ENCODE measurements around the gene FAM50B.

Gene FAM50B

DNA sequence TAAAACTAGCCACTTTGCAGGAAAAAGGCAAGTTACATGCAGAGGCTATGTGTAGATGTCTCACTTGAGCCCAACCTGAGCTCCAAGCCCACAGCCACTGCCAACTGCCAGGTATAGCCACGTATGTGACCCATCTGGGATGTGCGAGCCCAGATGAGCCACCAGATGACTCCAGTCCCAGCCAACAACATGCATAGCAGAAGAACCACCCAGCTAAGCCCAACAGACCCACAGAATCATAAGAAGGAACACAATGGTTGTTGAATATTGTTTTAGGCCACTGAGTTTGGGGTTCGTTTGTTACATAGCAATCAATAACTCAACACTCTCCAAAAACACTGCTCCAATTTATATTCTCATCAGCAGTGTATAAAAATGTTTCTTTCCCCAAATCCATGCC, 16.3 kb downstream of the FAM50B start:
- no peak for DNase-seq (ENCODE audit: low read depth)
- TF ChIP-seq, protein P1, sequence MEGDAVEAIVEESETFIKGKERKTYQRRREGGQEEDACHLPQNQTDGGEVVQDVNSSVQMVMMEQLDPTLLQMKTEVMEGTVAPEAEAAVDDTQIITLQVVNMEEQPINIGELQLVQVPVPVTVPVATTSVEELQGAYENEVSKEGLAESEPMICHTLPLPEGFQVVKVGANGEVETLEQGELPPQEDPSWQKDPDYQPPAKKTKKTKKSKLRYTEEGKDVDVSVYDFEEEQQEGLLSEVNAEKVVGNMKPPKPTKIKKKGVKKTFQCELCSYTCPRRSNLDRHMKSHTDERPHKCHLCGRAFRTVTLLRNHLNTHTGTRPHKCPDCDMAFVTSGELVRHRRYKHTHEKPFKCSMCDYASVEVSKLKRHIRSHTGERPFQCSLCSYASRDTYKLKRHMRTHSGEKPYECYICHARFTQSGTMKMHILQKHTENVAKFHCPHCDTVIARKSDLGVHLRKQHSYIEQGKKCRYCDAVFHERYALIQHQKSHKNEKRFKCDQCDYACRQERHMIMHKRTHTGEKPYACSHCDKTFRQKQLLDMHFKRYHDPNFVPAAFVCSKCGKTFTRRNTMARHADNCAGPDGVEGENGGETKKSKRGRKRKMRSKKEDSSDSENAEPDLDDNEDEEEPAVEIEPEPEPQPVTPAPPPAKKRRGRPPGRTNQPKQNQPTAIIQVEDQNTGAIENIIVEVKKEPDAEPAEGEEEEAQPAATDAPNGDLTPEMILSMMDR (IDR thresholded peaks at IDR 0.05; ENCODE audit: control insufficient read depth, insufficient read depth, low read depth, low read length, missing control alignments), result no peak
- no peak overlapping the region for H3K4me3 ChIP-seq (ENCODE audit: control insufficient read depth, low read depth, low read length)

- no peak for DNase-seq (ENCODE audit: low read depth)
- TF ChIP-seq, protein P1 (IDR thresholded peaks at IDR 0.05; ENCODE audit: control insufficient read depth, insufficient read depth, low read depth, low read length, missing control alignments), result no peak
Observed at GRCh38 chr6:3867641-3868502, 18.7 kb downstream of the FAM50B start.

GRCh38 chr6:3868544-3868943, 19.4 kb downstream of the FAM50B start:
- no peak overlapping the region for H3K4me3 ChIP-seq (ENCODE audit: control insufficient read depth, low read depth, low read length)
- TF ChIP-seq, protein P1 (IDR thresholded peaks at IDR 0.05; ENCODE audit: control insufficient read depth, insufficient read depth, low read depth, low read length, missing control alignments), result peak; percentile 14
- DNase-seq (ENCODE audit: low read depth), result peak; percentile 52

More at GRCh38 chr6:3867641-3868502, 18.7 kb downstream of the FAM50B start:
- H3K4me3 ChIP-seq (ENCODE audit: control insufficient read depth, low read depth, low read length), result no peak overlapping the region

DNA sequence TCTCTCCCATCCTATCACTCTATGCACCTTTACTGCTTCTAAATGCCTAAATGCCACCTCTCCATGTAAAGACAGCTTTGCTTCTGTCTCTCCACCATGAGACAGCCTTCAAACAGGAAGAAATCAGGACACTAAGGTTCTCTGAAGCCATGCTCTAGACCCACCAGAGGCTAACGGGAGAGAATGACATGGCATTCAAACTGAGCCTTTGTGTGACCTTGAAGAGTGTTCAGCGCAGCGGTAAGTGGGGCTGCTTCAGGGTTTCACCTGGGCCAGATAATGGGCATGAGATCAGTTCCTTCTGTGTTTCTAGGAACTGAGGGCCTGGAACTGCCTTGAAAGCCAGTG, 20.1 kb downstream of the FAM50B start:
- DNase-seq (ENCODE audit: low read depth), result no peak
- TF ChIP-seq, protein P1 (IDR thresholded peaks at IDR 0.05; ENCODE audit: control insufficient read depth, insufficient read depth, low read depth, low read length, missing control alignments), result no peak
- H3K4me3 ChIP-seq (ENCODE audit: control insufficient read depth, low read depth, low read length), result no peak overlapping the region

DNA sequence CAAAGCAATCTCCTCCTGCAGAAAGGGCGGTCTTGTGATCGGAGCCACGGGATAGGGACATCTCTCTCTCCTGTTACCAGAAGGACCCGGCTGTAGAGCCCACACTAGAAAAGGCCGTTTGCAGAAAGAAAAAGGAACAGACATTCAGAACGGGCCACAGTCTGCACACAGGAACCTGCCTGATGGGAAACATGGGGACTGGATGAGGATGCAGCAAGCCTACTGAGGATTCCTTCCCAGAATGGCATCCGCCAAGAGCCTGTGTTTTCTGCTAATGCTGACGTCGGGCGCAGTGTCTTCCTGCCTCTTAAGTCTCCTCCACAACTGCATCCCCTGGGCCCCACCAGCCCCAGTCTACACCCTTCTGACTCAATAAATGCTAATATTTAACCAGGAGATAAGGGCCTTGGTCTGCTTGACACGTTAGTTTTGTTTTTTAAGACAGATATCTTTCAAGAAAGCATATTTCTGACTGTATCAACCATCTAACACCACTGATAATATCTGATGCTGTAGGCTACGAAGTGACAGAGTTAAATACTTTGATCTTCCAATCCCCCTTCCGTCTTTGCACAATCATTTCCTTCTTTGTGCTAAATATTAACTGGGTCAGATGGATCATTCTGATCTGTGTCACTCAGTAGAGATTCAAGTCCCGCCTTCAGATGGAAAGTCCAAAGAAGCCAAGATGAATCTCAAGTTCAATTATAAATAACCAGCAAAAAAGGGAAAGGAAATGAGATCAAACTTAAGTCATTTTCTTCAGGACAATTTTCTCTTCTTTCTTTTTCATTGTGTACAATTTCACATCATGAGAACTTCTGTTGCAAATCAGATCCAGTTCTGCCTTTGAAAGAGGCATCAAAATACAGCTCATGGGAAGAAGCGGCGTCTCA, 20.7 kb downstream of the FAM50B start:
- DNase-seq (ENCODE audit: low read depth), result no peak
- TF ChIP-seq, protein P1 (IDR thresholded peaks at IDR 0.05; ENCODE audit: control insufficient read depth, insufficient read depth, low read depth, low read length, missing control alignments), result no peak
- H3K4me3 ChIP-seq (ENCODE audit: control insufficient read depth, low read depth, low read length), result no peak overlapping the region

- DNase-seq (ENCODE audit: low read depth), result no peak
- H3K4me3 ChIP-seq (ENCODE audit: control insufficient read depth, low read depth, low read length), result no peak overlapping the region
- TF ChIP-seq, protein P1 (IDR thresholded peaks at IDR 0.05; ENCODE audit: control insufficient read depth, insufficient read depth, low read depth, low read length, missing control alignments), result no peak
Observed at GRCh38 chr6:3870528-3870925, 21.4 kb downstream of the FAM50B start.
